ENCODE data around the gene EP400. TPM values are rescaled to one million over a fixed set of nuclear protein-coding genes. Genes with fewer than 3 reads are reported as not detected.
A peak's percentile ranks its signal among the peaks of the same experiment; 100 is the strongest.

Gene EP400
- total RNA-seq, 1 donor from 2014 or later, result 14.8 TPM

DNA sequence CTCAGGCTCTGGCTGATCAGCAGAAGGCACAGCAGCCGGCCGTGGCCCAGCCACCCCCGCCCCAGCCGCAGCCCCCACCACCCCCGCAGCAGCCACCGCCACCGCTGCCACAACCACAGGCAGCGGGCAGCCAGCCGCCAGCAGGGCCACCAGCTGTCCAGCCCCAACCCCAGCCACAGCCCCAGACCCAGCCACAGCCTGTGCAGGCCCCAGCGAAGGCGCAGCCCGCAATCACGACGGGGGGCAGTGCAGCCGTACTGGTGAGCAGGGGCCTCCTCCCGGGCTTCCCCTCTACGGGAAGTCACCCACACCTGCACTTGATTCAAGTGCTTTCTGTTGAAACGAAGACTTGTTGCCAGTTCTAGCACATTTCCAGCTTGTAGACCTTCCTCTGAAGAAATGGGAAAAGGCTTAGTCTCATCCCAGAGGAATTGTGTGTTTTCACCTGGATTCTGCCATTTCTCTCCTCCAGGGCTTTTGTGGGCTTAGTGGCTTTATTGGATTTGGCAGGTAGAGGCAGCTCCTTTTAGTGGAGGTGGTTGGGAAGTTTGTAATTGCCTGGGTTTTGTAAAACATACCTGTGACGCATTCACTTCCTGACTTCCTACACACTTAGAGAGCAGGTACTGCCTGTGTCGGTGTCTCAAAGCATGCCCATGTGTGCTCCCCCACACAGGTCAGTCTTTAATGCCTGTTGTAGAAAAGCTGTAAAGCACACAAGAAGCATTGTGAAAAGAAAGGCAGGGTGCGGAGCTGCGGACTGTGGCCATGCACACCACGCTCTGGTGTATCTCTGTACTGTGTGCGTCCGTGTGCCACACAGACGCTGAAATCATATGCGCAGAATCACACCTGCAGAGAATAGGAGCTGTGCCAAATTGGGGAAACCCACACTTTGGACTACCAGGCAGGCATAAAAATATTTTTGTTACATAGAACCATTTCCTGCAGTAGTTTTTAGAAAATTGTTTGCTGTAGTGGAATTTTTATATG, 103.9 kb downstream of the EP400 start:
- ATAC-seq, result no peak
- no peak for DNase-seq

DNA sequence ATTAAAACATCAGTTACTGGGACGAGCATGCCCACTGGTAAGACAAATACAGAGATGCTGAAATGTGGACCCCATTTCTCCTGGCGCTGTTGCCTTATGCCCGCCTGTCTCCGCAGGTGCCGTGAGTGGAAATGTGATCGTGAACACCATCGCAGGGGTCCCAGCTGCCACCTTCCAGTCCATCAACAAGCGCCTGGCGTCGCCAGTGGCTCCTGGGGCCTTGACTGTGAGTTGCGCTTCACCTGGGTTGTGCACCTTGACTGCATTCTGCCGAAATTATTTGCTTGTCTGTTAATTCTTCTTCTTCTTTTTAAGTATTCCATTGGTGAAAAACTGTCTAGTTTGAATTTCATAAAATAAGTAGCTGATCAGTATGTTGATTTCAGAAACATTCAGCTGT, 105.2 kb downstream of the EP400 start:
- intact Hi-C loops (cut with micrococcal nuclease), result no loop called here
- ATAC-seq, result no peak

More for the DNA sequence above, 103.9 kb downstream of the EP400 start:
- intact Hi-C loops (cut with micrococcal nuclease), result no loop called here

DNA sequence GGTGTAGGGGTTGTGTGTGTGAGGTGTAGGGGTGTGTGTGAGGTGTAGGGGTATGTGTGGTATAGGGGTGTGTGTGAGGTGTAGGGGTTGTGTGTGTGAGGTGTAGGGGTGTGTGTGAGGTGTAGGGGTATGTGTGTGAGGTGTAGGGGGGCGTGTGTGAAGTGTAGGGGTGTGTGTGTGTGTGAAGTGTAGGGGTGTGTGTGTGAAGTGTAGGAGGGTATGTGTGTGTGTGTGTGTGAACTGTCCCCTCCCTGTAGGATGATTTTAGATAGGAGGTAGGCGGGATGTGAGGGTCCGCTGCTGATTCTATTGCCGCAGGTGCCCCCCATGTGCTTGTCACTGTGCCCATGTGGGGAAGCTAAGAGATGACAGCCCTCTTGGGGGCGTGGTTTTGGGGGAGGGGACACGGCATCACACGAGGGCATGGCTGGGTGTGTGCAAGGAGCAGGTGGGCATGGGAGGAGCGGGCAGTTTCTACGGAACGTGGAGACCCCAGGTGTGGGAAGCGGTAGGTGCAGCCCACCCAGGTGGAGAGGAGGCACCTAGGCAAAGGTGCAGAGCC, 105.9 kb downstream of the EP400 start:
- ATAC-seq (no peak), DNase-seq (no peak)
- intact Hi-C loops (cut with micrococcal nuclease), result no loop called here

More for the DNA sequence above, 105.2 kb downstream of the EP400 start:
- DNase-seq, result no peak

DNA sequence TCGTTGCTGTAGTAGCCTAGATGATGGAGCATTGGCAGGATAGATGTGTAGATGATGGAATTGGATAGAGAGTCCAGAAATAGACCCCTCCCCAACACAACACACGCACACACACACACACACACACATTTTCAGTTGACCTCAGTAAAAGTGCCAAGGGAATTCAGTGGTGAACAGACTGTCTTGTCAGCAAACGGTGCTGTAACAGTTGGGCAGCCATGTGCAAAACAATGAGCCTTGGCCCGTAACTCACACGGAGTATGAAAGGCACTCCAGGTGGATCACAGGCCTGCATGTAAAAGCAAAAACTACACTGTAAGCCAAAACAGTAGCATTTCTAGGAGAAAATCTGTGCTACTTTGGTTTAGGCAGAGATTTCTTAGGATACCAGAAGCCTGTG, 106.6 kb downstream of the EP400 start:
- intact Hi-C loops (cut with micrococcal nuclease), result no loop called here
- no peak for ATAC-seq
- no peak for DNase-seq

DNA sequence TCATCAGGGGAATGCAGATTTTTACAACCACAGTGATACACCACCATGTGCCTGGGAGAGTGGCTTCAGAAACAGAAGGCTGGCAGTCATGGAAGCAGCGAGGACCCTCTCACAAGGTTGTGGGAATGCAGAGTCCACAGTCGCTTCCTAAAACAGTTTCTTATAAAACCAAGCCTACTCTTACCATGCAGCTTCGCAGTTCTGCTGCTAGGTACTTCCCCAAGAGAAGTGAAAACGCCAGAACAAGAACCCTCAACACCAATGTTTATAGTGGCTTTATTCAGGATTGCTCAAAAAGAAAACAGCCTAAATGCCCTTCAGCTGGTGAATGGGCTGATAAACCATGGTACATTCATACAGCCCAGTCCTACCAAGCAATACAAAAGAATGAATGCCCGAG, 107.2 kb downstream of the EP400 start:
- ATAC-seq, result no peak
- DNase-seq, result no peak
- intact Hi-C loops (cut with micrococcal nuclease), result no loop called here

DNA sequence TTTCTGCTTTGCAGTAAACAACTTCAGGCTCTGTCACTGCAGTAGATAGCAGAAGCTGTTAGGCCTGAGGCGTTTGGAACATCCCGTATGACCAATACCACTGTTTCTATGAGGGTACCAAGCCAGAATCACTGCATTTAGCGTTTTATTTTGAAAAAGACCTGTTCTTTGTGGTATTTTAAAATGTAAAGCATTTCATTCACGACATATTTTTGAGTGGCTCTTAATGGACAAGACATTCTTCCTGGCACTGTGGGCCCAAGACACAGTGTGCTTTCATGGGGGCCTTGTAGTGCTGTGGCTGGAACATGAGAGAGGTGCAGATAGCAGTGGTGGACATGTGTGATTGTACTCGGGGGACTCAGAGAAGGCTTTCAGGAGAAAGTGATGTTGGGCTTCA, 107.9 kb downstream of the EP400 start:
- ATAC-seq (no peak), DNase-seq (no peak)
- intact Hi-C loops (cut with micrococcal nuclease), result no loop called here

DNA sequence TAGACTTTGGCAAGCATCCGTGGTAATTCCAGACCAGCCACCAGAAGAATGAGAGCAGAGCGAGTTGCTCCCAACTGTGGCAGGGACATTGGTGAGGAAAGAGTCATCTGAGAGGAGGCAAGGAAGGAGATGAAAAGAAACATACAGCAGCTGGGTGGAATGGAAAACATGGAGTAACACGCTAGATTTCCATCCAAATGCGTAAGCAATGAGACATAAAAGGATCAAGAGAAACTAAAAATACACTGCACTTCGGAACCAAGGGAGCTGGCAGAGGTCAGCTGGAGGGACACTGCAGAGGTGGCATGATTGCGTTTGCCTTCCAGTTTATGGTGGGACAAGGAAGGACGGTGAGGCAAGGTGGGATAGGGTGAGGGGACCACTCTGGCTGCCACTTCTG, 111.5 kb downstream of the EP400 start:
- no peak for ATAC-seq
- intact Hi-C loops (cut with micrococcal nuclease), result no loop called here
- no peak for DNase-seq

DNA sequence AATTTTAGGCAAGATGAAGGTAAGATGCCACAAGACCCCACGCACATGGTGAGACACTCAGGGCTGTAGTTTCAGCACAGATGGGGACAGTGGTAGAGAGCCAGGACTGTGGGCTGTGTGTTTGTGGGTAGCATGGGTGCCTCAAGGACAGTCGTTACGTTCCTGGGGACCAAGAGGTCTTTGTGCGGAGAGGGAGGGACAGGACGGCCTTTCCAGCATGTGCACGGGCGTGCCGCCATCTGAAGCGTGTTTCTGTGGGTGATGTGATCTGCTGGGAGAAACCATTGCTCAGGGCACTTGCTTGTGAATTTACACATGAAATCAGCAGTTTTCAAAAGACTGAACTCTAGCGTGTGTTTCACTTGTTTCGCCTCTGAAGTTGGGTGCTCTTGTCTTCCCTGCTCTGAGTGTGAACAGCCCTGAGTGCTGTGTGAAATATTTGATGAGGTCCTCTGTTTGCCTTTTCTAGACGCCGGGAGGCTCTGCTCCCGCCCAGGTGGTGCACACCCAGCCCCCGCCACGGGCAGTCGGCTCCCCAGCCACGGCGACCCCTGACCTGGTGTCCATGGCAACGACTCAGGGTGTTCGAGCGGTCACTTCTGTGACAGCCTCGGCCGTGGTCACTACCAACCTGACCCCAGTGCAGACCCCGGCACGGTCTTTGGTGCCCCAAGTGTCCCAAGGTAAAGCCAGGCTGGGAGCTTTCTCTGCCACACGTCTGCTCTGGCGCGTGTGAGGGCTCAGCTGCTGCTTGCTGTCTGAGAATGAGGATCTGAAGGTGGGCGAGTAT, 112.1 kb downstream of the EP400 start:
- ATAC-seq (no peak), DNase-seq (no peak)
- intact Hi-C loops (cut with micrococcal nuclease), result no loop called here

DNA sequence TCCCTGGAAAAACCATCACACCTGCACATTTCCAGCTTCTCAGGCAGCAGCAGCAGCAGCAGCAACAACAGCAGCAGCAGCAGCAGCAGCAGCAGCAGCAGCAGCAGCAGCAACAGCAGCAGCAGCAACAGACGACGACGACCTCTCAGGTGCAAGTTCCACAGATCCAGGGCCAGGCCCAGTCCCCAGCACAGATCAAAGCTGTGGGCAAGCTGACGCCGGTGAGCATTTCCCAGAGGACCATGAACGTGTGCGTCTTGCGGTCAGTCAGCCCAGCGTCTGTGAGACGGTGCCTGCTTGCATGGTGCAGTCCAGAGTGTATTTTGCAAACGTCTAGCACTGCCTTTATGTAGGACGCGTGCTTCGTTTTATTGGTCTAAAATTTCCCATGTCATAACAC, 112.7 kb downstream of the EP400 start:
- ATAC-seq, result no peak
- intact Hi-C loops (cut with micrococcal nuclease), result no loop called here
- no peak for DNase-seq

DNA sequence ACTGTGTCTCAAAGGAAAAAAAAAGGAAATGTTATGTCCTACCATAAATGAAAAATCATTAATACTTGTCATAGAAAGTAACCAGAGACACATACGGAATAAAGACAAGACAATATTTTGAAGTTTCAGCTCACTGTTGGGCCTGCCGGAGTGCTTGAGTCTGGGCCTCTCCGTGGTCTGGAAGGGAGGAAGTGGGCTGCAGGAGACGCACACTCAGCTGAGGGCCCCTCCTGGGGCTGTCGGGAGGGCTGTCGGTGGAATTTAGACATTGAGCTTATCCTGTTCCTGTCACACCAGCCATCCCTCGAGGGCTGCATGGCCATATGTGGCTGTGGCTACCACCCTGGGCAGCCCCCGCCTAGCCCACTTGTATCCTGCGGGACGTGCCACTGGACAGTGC, 113.7 kb downstream of the EP400 start:
- ATAC-seq (no peak), DNase-seq (no peak)
- intact Hi-C loops (cut with micrococcal nuclease), result no loop called here

DNA sequence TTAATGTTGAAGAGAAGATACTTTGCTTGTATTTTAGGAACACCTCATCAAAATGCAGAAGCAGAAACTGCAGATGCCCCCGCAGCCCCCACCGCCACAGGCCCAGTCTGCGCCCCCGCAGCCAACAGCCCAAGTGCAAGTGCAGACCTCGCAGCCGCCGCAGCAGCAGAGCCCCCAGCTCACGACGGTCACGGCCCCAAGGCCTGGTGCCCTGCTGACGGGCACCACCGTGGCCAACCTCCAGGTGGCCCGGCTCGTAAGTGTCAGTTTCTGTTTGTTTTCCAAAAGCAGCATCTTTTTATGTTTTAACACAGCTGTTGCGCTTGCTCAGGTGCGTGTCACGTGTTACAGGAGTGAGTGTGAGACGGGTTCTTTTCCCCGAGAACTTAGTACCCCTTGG, 114.9 kb downstream of the EP400 start:
- intact Hi-C loops (cut with micrococcal nuclease), result no loop called here
- DNase-seq, result no peak
- ATAC-seq, result no peak

DNA sequence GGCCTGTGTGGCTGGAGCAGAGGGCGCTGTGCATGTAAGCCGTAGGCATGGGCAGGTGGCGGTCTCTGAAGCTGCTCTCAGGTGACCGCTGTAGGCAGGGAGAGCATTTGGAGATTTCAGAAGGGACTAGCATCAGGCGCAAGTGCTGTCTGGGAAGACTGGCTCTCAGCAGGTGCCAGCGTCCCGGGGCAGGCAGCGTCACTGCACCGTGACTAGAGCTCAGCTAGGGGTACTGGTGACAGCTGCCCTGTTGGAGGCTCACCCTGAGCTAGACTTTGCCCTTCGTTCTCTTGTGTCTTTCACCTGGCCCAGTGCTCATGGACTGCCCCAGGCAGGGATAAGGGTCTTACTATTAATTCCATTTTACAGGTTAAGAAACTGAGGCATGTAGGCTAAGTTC, 115.5 kb downstream of the EP400 start:
- DNase-seq (no peak), ATAC-seq (no peak)
- intact Hi-C loops (cut with micrococcal nuclease), result no loop called here

DNA sequence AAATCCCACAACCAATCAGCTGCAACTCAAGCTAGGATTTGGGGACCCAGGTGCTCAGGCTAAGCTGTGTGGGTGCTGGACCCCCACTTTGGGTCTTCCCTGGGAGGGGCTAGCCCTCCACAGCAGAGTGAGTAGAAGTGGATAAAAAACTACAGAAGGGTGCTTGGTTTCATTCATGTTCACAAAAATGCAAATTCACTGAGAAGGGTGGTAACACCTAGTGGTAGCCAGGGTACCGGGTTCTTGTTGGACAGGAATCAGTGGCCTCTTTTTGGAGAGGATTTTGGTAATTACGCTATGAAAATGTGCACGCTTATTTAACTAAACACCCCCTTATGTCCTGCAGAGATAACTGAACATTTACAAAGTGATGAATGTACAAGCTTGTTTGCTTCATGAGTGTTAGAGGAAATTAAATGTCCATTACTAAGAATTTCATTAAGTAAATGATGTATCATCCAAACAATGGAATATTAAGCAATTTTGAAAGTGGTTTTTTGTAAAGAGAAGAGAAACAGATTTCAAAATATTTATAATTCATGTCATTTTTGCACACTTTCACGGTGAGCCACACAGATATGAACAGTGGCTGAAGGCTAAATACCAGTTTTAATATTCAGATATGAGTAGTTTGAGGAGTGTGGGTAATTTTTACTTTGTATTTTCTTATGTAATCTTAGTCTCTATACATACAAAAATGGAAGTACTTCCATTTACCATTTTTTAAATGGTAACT, 116.0 kb downstream of the EP400 start:
- DNase-seq (no peak), ATAC-seq (no peak)
- intact Hi-C loops (cut with micrococcal nuclease), result no loop called here

DNA sequence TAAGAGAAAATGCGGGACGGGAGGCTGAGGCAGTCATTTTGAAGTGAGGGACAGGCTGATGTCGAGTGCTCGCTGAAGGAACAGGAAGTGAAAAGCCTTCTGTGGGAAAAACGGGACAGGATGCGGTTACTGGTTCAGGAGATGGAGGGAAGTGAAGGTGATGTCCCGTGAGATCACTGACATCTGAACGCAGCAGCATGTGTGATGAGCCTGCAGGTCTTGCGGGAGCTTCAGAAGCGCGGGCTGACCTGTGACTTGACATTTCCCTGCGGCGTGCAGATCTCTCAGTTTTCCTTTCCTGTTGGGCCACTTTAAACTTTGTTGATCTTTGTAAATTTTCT, 116.6 kb downstream of the EP400 start:
- ATAC-seq, result no peak
- DNase-seq, result no peak
- intact Hi-C loops (cut with micrococcal nuclease), result no loop called here

DNA sequence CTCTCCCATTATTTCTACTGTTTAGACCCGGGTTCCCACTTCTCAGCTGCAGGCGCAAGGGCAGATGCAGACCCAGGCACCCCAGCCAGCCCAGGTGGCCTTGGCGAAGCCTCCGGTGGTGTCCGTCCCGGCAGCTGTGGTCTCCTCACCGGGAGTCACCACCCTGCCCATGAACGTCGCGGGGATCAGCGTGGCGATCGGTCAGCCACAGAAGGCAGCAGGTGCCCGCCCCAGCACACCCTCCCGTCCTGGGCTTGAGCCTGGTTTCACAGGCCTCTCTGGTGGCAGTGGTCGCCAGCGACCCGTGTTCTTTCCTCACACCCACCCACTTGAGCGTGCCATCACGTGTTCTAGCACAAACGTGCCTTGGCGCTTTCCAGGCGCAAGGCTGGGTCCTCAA, 117.0 kb downstream of the EP400 start:
- no peak for DNase-seq
- ATAC-seq, result no peak
- intact Hi-C loops (cut with micrococcal nuclease), result no loop called here

DNA sequence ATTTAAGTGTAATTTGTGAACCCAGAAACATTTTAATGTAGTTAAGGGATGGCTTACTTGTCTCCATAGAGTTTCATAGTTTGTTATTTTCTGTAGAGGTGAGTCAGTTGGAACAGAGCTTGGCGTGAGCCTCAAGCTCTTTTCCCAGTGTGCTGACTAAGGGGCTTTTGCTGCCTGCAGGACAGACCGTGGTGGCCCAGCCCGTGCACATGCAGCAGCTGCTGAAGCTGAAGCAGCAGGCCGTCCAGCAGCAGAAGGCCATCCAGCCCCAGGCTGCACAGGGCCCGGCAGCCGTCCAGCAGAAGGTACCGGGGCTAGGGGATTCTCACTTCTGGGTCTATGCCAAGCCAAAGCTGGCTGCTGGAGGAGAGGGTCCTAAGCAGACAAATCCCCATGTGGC, 117.4 kb downstream of the EP400 start:
- no peak for ATAC-seq
- DNase-seq, result no peak
- intact Hi-C loops (cut with micrococcal nuclease), result no loop called here

DNA sequence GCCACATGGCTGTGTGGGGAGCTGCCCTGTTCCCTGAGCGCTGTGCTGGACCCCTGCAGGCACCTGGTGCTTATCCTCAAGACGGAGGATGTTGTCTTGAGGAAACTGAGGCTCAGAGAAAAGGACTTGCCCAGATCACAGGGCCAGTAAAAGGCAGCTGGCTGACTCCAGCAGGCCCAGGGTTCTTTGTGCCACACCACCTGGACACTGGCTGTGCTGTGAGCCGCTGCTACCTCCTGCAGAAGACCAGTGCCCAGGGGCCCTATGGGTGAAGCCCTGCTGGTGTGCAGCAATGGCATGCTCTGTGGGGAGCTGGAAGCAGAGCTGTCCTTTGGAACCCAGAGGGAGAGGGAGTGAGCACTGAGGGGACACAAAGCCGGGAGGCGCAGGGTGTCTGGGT, 118.5 kb downstream of the EP400 start:
- DNase-seq, result no peak
- no peak for ATAC-seq
- intact Hi-C loops (cut with micrococcal nuclease), result no loop called here

DNA sequence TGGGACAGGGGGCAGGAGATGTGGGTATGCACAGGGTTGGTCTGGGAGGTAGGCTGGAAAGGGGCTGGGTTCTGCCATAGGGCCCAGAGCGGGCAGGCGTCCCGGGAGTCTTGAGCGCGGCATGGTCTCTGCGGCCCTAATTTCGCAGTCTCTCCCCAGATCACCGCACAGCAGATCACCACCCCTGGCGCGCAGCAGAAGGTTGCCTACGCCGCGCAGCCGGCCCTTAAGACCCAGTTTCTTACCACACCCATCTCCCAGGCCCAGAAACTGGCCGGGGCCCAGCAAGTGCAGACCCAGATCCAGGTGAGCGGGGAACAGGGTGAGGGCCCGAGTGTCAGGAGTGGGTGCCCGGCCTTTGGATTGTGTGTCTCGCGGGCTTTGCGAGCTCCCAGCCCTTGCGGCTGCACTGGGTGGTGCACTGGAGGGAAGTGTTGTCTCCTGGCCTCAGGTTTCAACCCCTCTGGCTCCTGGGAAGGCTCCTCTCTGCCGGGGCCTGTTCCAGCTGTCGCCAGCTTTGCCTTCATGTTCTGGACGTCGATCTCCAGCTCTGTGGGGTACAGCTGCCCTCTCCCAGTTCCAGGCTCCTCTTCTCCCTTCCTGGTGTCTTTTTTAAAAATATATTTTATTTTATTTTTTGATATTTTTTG, 119.7 kb downstream of the EP400 start:
- ATAC-seq (peak; percentile 21), DNase-seq (no peak)
- intact Hi-C loops (cut with micrococcal nuclease), result no loop called here

DNA sequence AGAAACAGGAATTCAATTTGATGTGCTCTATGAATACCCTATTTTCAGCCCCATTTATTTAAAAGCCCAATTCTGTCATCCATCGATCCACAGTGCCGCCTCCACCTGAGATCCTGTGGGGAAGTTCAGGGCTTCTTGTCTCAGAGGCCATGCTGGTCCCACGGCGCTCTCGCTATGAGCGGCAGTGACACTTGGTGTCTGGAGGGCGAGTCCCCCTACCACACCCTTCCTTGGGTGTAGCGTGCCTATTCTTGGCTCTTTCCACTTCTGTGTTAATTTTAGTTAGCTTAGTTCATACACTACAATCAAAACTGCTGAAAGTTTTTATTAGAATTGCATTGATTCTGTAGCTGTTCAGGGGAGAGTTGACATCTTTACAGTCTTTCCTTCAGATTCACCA, 120.6 kb downstream of the EP400 start:
- DNase-seq (no peak), ATAC-seq (no peak)
- intact Hi-C loops (cut with micrococcal nuclease), result no loop called here

All from left ventricle myocardium superior (tissue), 1 donor.